Skin epidermis (tissue), 12 donors: ENCODE results near the gene SSTR4.
A peak's percentile ranks its signal among the peaks of the same experiment; 100 is the strongest.
"Not testable (repeated sequence)": the region's sequence is repeated elsewhere in the genome, so short reads cannot be mapped to it uniquely, and the experiment has no call there.

Source experiments
- H3K27ac ChIP-seq, 21 experiments: fragments of 200-600 bp; sonication (generic) in 11 of 21; one replicate each; pipeline ENCODE4 v1.5.0; 2020; ENCODE audit warnings: mild to moderate bottlenecking in 3 of 21, inconsistent platforms in 2 of 21, moderate library complexity in 2 of 21
- H3K4me3 ChIP-seq, 7 experiments: fragments of 200-600 bp; sonication (generic) in 2 of 7; one replicate each; pipeline ENCODE4 v1.5.0; 2020; ENCODE audit warnings: inconsistent platforms in 2 of 7, mild to moderate bottlenecking in 2 of 7, moderate library complexity in 1 of 7

The SSTR4 gene, protein sequence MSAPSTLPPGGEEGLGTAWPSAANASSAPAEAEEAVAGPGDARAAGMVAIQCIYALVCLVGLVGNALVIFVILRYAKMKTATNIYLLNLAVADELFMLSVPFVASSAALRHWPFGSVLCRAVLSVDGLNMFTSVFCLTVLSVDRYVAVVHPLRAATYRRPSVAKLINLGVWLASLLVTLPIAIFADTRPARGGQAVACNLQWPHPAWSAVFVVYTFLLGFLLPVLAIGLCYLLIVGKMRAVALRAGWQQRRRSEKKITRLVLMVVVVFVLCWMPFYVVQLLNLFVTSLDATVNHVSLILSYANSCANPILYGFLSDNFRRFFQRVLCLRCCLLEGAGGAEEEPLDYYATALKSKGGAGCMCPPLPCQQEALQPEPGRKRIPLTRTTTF

DNA sequence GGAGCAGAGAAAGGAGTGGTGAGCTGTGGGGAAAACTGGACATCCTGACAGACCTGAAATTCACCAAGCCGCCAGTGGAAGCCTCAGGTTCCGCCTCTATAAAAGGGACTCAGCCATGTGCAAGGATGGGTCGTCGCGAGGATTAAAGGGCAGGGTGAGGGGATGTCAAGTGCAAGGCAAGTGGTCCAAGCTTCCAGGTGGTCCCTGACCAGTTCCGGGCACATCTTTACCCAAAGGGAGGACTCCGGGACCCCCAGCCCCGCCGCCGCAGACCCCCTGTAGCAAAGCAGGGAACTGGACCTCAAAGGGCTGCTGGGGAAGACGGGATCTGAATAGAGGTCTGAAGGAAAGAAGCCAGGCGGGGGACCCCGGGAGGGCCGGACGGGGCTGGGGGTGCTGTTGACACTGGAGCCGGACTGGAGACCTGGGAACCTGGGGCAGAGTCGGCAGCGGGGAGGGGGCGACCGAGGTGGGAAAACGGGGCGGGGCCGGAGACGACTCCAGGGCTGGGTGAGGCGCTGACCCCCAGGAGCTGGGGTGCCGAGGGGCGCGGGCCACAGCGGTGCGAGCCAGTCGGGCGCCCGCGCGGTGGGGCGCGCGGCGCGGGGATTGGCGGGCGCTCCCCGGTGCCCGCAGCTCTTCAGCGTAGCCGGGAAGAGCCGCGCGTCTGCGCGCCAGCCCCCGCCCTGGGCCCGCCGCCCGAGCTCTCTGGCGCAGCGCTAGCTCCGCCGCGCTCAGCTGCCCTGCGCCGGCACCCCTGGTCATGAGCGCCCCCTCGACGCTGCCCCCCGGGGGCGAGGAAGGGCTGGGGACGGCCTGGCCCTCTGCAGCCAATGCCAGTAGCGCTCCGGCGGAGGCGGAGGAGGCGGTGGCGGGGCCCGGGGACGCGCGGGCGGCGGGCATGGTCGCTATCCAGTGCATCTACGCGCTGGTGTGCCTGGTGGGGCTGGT lies at the start of gene SSTR4:
SSTR4 (plus strand) TSS at position 592 of the 951 bp plus-strand sequence; CDS start at position 764, 172 bp downstream.
- Histone ChIP-seq H3K27ac (no peak within 1 kb of the TSS), H3K4me3 (peak within 1 kb of the TSS in 4 of 7 experiments; percentile 3 to 18 (median 14))

GRCh38 chr20:22986601-22987000 lies 48.5 kb upstream of the SSTR4 start:
- Histone ChIP-seq H3K4me3 (no peak overlapping the region), H3K27ac (no peak overlapping the region)

- H3K27ac ChIP-seq, result not testable (repeated sequence)
Observed at GRCh38 chr20:22991424-22991823, 43.7 kb upstream of the SSTR4 start.

GRCh38 chr20:22993823-22994222 lies 41.3 kb upstream of the SSTR4 start:
- no peak overlapping the region for H3K4me3 ChIP-seq
- H3K27ac ChIP-seq, result no peak overlapping the region

More at GRCh38 chr20:22991424-22991823, 43.7 kb upstream of the SSTR4 start:
- H3K4me3 ChIP-seq, result not testable (repeated sequence)

DNA sequence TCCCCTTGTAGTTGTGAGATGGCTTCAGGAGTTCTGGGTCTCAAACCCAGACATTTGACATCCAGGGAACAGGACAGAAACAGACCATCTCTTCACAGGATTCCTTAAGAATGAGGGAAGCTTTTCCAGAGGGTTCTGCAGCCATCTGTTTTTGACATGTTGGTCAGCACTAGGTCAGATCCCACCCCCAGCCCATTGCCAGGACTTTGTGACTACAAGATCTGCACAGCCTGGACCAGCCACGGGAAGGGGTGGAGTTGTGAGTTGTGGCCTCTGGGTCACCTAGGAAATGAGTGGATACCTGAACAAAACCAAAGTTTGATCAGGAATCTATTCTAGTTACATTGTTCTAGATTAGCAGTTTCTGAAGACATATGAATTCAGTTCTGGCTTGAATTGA lies 39.2 kb upstream of the SSTR4 start:
- H3K27ac ChIP-seq, result no peak overlapping the region

GRCh38 chr20:22998476-22998875 lies 36.6 kb upstream of the SSTR4 start:
- Histone ChIP-seq H3K27ac (no peak overlapping the region), H3K4me3 (no peak overlapping the region)

More for the DNA sequence above, 39.2 kb upstream of the SSTR4 start:
- no peak overlapping the region for H3K4me3 ChIP-seq

- Histone ChIP-seq H3K4me3 (no peak overlapping the region), H3K27ac (peak overlapping the region in 3 of 21 experiments; percentile 7 to 34 (median 10))
Observed at GRCh38 chr20:22999756-23000155, 35.4 kb upstream of the SSTR4 start.

DNA sequence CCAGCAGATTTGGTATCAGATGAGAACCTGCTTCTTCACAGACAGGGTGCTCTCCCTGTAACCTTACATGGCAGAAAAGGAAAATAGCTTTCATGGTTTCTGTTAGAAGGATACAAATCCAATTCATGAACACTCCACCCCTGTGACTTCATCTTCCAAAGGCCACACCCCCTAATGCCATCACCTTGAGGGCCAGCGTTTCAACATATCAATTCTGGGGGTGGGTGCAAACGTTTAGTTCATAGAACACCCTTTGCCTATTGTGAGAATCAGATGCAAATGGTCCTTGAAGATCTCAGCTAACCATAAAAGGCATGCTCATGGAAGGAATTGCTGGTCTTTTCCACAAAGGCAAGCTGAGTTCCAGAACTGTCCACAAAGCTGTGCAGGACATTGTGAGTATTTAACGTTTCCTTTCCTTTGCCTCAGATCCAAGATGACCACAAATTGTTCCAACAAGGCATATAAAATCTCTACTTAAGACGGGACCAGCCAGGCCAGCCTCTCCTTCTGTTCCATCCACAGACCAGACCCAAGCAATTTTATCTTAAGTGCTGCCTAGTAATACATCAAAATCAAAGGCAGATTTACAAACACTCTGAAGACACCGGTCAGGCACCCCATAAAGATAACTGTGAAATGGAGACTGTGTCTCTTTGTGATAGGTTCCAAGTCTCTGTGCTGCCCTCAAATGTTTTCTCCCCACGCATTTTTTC lies 34.7 kb upstream of the SSTR4 start:
- Histone ChIP-seq H3K4me3 (no peak overlapping the region), H3K27ac (peak overlapping the region in 1 of 21 experiments; percentile 7)

DNA sequence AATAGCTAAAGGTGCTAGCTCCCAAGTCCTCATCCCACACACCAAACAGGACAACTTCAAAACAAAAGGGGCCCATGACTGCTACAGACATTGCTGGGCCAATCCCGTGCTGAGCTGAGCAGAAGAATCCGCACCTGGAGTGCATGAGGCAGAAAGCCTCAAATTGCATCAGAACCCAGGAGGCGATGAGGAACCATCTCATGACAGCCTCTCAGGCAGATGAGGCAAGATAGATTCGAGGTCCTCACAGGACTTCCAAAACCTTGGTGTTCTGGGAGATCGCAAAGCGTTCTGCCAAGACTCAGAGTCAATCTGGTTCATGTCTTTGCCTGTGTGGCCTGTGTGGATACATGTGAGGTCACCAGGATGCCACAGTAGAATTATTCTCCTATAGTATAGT lies 32.8 kb upstream of the SSTR4 start:
- no peak overlapping the region for H3K4me3 ChIP-seq
- H3K27ac ChIP-seq, result no peak overlapping the region

- H3K4me3 ChIP-seq, result no peak overlapping the region
- peak overlapping the region in 3 of 21 experiments; percentile 10 to 32 (median 29) for H3K27ac ChIP-seq
Observed at GRCh38 chr20:23003077-23003635, 32.0 kb upstream of the SSTR4 start.

DNA sequence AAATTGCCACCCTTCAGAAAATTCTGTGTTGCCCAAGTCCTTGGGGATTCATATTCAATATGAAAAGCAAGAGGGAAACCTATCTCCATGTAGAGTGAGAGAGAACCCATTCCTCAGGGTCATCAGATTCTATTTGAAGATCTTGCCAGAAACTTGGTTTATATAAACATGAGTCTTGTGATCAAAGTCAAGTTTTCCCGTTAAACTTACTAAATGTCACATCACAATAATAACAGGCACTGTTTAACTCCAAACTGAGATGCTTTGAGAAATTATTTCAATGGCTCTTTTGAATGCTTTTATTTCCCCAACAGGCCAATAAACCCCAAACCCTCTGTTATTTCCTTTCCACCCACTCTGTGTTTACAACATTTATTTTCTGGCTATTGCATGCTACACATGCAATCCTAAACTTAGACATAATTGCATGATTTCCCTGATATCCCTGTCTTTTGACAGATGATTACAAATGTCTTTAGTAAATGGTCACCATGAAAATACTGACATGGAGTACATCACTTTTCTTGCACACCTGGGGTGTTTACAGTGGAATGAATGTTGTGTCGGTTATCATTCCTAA lies 31.1 kb upstream of the SSTR4 start:
- Histone ChIP-seq H3K27ac (peak overlapping the region in 2 of 21 experiments; percentile 12 to 32), H3K4me3 (no peak overlapping the region)

- no peak overlapping the region for H3K27ac ChIP-seq
- no peak overlapping the region for H3K4me3 ChIP-seq
Observed at GRCh38 chr20:23005776-23006175, 29.3 kb upstream of the SSTR4 start.

DNA sequence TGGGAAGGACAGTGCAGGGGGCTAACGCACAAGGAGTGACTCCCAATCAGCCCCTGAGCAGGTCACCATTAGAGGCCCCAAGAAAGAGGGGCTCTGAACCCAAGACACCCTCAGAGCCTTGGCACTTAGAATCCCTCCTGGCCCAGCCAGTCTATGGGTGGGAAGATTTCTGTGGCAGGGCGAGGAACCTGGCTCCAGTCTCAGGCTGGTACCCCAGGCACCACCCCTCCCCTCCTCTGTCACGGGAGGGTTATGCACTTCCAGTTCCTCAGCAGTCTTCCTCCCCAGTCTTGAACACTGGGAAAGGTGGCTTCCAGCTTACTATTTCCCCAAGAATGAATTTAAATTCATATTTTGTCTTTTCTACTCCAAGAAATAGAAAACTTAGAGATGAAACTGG lies 27.6 kb upstream of the SSTR4 start:
- H3K4me3 ChIP-seq, result no peak overlapping the region
- no peak overlapping the region for H3K27ac ChIP-seq

DNA sequence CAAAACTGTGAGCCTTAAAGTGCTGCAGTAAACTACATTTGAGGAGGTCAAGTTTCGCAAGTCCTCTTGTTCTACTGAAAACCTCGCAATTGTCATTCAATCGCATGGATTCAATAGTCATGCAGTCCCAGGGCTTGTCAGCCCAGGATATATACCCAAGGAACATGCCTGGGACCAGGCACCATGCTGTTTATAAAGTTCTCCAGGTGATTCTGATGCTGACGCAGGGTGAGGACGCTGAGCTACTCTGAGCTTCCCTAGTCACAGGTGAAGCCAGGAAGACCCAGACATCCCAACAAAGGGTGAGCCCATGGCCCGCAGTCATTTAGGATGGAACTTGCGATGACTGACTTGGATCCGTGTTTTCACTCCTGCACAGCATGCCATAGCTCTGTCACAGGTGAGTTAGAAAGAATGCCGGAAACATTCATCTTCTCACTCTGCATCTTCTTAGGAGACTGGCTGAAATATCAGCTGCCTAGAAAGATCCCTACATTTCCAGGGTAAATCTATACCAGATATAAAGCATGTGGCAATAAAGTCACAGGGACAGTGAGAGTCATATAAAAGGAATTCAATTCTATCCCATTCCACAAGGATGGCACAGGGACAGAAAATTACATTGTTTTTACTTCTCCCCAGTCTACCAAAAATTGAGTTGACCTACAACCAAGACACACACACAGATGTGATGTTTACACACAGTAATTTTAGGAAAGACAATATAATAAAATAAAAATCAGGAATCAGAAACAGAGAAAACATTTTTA lies 27.0 kb upstream of the SSTR4 start:
- H3K27ac ChIP-seq, result no peak overlapping the region
- no peak overlapping the region for H3K4me3 ChIP-seq

DNA sequence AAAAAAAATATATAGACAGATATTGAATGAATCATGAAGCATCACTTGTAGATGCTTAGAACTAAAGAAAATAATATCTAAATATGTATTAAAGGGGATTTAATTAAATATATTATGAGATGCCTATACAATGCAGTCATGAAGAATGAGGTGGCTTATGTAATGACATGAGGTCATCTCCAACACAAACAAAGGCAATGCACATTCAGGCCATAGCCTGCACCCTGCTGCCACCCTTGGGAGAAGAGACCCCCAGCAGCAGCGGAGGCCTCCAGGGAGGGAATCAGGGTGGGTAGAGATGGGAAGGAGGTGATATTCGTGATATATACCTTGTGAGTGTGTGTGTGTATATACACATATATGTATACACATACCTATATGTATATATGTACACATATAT lies 26.4 kb upstream of the SSTR4 start:
- no peak overlapping the region for H3K4me3 ChIP-seq
- H3K27ac ChIP-seq, result no peak overlapping the region

DNA sequence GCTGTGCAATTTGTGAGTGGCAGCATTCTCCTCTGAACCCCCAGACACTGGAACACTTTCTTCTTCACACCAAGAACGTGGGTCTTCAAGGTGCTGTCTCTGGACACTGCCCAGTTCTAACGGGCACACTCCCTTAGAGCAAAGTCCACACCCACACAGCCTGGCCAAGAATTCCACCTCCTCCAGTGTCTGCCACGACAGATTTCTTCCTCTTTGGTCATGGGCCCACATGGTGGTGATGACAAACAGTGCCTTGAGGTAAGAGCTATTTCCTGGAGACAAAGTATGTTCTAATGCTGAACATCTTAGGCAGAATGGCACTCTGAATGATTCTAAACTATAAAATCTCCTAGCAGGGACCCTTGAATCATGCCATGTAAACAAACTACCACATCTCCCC lies 25.5 kb upstream of the SSTR4 start:
- Histone ChIP-seq H3K27ac (no peak overlapping the region), H3K4me3 (no peak overlapping the region)

DNA sequence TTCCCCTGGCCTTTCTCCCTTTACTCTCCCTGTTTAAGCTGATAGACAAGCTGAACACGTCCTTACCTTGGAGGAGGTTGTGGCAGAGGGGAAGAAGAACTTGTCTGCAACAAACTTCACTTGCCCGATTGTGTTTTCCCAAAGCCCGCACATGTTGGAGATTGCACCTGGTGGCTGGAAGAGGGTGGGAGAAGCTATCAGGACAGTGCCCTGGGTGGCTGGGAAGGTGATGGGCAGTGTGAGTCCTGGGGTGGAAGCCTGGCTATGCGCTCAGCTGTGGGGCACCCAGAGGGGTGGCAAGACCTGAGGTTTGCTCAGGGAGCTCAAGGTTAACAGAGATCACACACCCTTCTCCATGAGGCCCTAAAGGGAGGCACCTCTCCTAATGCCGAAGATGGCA lies 25.0 kb upstream of the SSTR4 start:
- H3K27ac ChIP-seq, result no peak overlapping the region

GRCh38 chr20:23011008-23011721 lies 23.9 kb upstream of the SSTR4 start:
- H3K27ac ChIP-seq, result no peak overlapping the region
- no peak overlapping the region for H3K4me3 ChIP-seq

More for the DNA sequence above, 25.0 kb upstream of the SSTR4 start:
- H3K4me3 ChIP-seq, result no peak overlapping the region
